ENCODE measurements around the gene AEBP1.
"Not testable (repeated sequence)": the region's sequence is repeated elsewhere in the genome, so short reads cannot be mapped to it uniquely, and the experiment has no call there.

AEBP1 gene

GRCh38 chr7:44121761-44122420 is 17.7 kb downstream of the AEBP1 start:
- no peak for DNase-seq

GRCh38 chr7:44122529-44122928 is 18.4 kb downstream of the AEBP1 start:
- DNase-seq, result no peak

GRCh38 chr7:44123190-44124003 is 19.3 kb downstream of the AEBP1 start, which contains the start of gene POLD2:
POLD2 (minus strand) TSS chr7:44123548; CDS start chr7:44122053, 1,495 bp downstream.
- DNase-seq, result peak; percentile 91 to 96 (median 94)

GRCh38 chr7:44124822-44125202 is 20.7 kb downstream of the AEBP1 start:
- no peak for DNase-seq

GRCh38 chr7:44126574-44126973 is 22.4 kb downstream of the AEBP1 start:
- DNase-seq, result not testable (repeated sequence)

GRCh38 chr7:44127161-44127560 is 23.0 kb downstream of the AEBP1 start:
- no peak for DNase-seq

GRCh38 chr7:44128721-44129582 is 24.8 kb downstream of the AEBP1 start:
- no peak for DNase-seq

- no peak for DNase-seq
Measured at GRCh38 chr7:44131173-44132029, 27.3 kb downstream of the AEBP1 start.

- no peak for DNase-seq
Measured at GRCh38 chr7:44132039-44132438, 27.9 kb downstream of the AEBP1 start.

GRCh38 chr7:44133295-44133694 is 29.1 kb downstream of the AEBP1 start:
- DNase-seq, result no peak

- no peak for DNase-seq
Measured at GRCh38 chr7:44134943-44135628, 30.9 kb downstream of the AEBP1 start.

GRCh38 chr7:44136731-44137130 is 32.6 kb downstream of the AEBP1 start:
- no peak for DNase-seq

GRCh38 chr7:44138698-44139097 is 34.6 kb downstream of the AEBP1 start:
- no peak for DNase-seq

GRCh38 chr7:44139311-44140010 is 35.3 kb downstream of the AEBP1 start:
- DNase-seq, result no peak

GRCh38 chr7:44140341-44140740 is 36.2 kb downstream of the AEBP1 start:
- no peak for DNase-seq

- no peak for DNase-seq
Measured at GRCh38 chr7:44141221-44141850, 37.2 kb downstream of the AEBP1 start, which contains the start of gene MYL7. MYL7 (minus strand) TSS chr7:44141332; CDS start chr7:44141305, 27 bp downstream.

GRCh38 chr7:44142028-44142427 is 37.9 kb downstream of the AEBP1 start:
- no peak for DNase-seq

- DNase-seq, result no peak
Measured at GRCh38 chr7:44143646-44144250, 39.6 kb downstream of the AEBP1 start.

GRCh38 chr7:44144426-44144967 is 40.4 kb downstream of the AEBP1 start:
- DNase-seq, result no peak
